Urothelium cell line (cell line): ENCODE results near the gene PMPCA.
"Not testable (repeated sequence)": the region's sequence is repeated elsewhere in the genome, so short reads cannot be mapped to it uniquely, and the experiment has no call there.

Experiments used
- DNase-seq: peaks from one replicate; pipeline ENCODE4 v3.0.0; 2011; ENCODE audit warnings: low spot score, mixed read lengths
- FAIRE-seq: peaks from 2 replicates; lab custom pipeline; 2011; peaks lifted over from hg19 to GRCh38; lab: Jason Lieb, UNC

Gene PMPCA

GRCh38 chr9:136392538-136393449 is 17.7 kb upstream of the PMPCA start:
- FAIRE-seq, result no peak
- no peak for DNase-seq

- DNase-seq, result no peak
- FAIRE-seq, result no peak
These were observed 16.9 kb upstream of the PMPCA start for GRCh38 chr9:136393531-136393930.

- DNase-seq (no peak), FAIRE-seq (no peak)
These were observed 16.0 kb upstream of the PMPCA start for GRCh38 chr9:136394312-136395019.

- FAIRE-seq, result no peak
These were observed 15.5 kb upstream of the PMPCA start for GRCh38 chr9:136395020-136395340.

GRCh38 chr9:136395345-136396218 is 14.9 kb upstream of the PMPCA start:
- DNase-seq, result no peak

More at GRCh38 chr9:136395020-136395340, 15.5 kb upstream of the PMPCA start:
- no peak for DNase-seq

GRCh38 chr9:136396219-136396515 is 14.3 kb upstream of the PMPCA start:
- DNase-seq, result no peak
- FAIRE-seq, result no peak

More at GRCh38 chr9:136395345-136396218, 14.9 kb upstream of the PMPCA start:
- no peak for FAIRE-seq

- DNase-seq (no peak), FAIRE-seq (no peak)
These were observed 12.8 kb upstream of the PMPCA start for GRCh38 chr9:136397643-136398042.

- DNase-seq, result no peak
- FAIRE-seq, result no peak
These were observed 12.2 kb upstream of the PMPCA start for GRCh38 chr9:136398286-136398685.

GRCh38 chr9:136399176-136400037 is 11.1 kb upstream of the PMPCA start:
- no peak for FAIRE-seq
- peak; percentile 17 for DNase-seq

GRCh38 chr9:136400038-136400834 is 10.2 kb upstream of the PMPCA start, which contains the start of gene SNAPC4:
Gene SNAPC4 (minus strand): TSS chr9:136400170. CDS start chr9:136398428, 1,742 bp downstream.
- DNase-seq (peak; percentile 98), FAIRE-seq (peak; percentile 88)

- FAIRE-seq (no peak), DNase-seq (no peak)
These were observed 9.1 kb upstream of the PMPCA start for GRCh38 chr9:136401173-136401922.

GRCh38 chr9:136402067-136402466 is 8.4 kb upstream of the PMPCA start:
- FAIRE-seq, result no peak
- DNase-seq, result no peak

- FAIRE-seq, result no peak
- no peak for DNase-seq
These were observed 6.9 kb upstream of the PMPCA start for GRCh38 chr9:136403538-136403914.

GRCh38 chr9:136403915-136404800 is 6.3 kb upstream of the PMPCA start:
- DNase-seq (no peak), FAIRE-seq (no peak)

GRCh38 chr9:136404801-136405136 is 5.7 kb upstream of the PMPCA start:
- no peak for FAIRE-seq
- no peak for DNase-seq

GRCh38 chr9:136405481-136405880 is 5.0 kb upstream of the PMPCA start:
- DNase-seq (no peak), FAIRE-seq (no peak)

GRCh38 chr9:136405904-136406303 is 4.6 kb upstream of the PMPCA start:
- not testable (repeated sequence) for FAIRE-seq, DNase-seq

GRCh38 chr9:136407061-136407460 is 3.4 kb upstream of the PMPCA start:
- DNase-seq, FAIRE-seq: not testable (repeated sequence)
